Ascending aorta (tissue), 2 donors: Measurements from ENCODE around the gene GRIK3. TPM values are rescaled to one million over a fixed set of nuclear protein-coding genes. Genes with fewer than 3 reads are reported as not detected.
"Not testable (repeated sequence)": the region's sequence is repeated elsewhere in the genome, so short reads cannot be mapped to it uniquely, and the experiment has no call there.

Experiments
- DNase-seq, 2 donors: peaks; one replicate each; pipeline ENCODE4 v3.0.0-alpha.2; 2019; ENCODE audit warnings: low spot score in 2 of 2
- H3K27ac ChIP-seq, 2 donors: fragments of 200-600 bp; sonication (generic); one replicate each; pipeline ENCODE4 v1.5.1; 2016 to 2017; ENCODE audit warnings: mild to moderate bottlenecking in 1 of 2
- H3K27me3 ChIP-seq: fragments of 200-600 bp; sonication (generic); one replicate; pipeline ENCODE4 v1.5.1; 2017
- H3K36me3 ChIP-seq, 2 donors: fragments of 200-600 bp; sonication (generic); one replicate each; pipeline ENCODE4 v1.5.1; 2016
- H3K4me1 ChIP-seq, 2 donors: fragments of 200-600 bp; sonication (generic); one replicate each; pipeline ENCODE4 v1.5.1; 2016 to 2017; ENCODE audit warnings: mild to moderate bottlenecking in 1 of 2
- H3K4me3 ChIP-seq, 2 donors: fragments of 200-600 bp; sonication (generic); one replicate each; pipeline ENCODE4 v1.5.1; 2016 to 2017; ENCODE audit warnings: mild to moderate bottlenecking in 1 of 2
- H3K9me3 ChIP-seq, 2 donors: fragments of 200-600 bp; sonication (generic); one replicate each; pipeline ENCODE4 v1.5.1; 2016
- CTCF ChIP-seq, 3 experiments: fragments of 200-600 bp in 2 of 3; fragments of 450-650 bp in 1 of 3; sonication (generic) in 2 of 3; IDR thresholded peaks; one replicate each; pipeline ENCODE4 v1.5.1; 2016 to 2019; ENCODE audit warnings: antibody characterized with exemption in 3 of 3, mild to moderate bottlenecking in 1 of 3, moderate library complexity in 1 of 3
- intact Hi-C: fragments of 100-400 bp; cut with DNase I; formaldehyde crosslinking; loops from one replicate; pipeline ENCODE4 v1.15.1; 2023
- total RNA-seq: library from RNA; depleted of rRNA; stranded (reverse); fragments of >200 nt; gene quantifications from one replicate; pipeline ENCODE4 v1.1.0, GENCODE V29; 2016

The GRIK3 gene
- under 0.01 TPM for total RNA-seq

- TF ChIP-seq CTCF (IDR thresholded peaks at IDR 0.05), result no peak
These were observed at the start of gene GRIK3 for GRCh38 chr1:37034121-37035013. GRIK3 (minus strand) TSS chr1:37034515; CDS start chr1:37034108, 407 bp downstream.

GRCh38 chr1:37084013-37084412 lies 49.7 kb upstream of the GRIK3 start:
- Histone ChIP-seq H3K27me3 (no peaks in the 10 kb centered on the region), H3K27ac (no peak overlapping the region), H3K9me3 (no peaks in the 10 kb centered on the region), H3K36me3 (no peaks in the 10 kb centered on the region), H3K4me3 (no peak overlapping the region), H3K4me1 (no peaks in the 10 kb centered on the region)
- intact Hi-C loops, result no loop called here
- TF ChIP-seq CTCF (IDR thresholded peaks at IDR 0.05), result no peak
- DNase-seq, result no peak

More at GRCh38 chr1:37034121-37035013, at the start of gene GRIK3:
- no peak within 1 kb of the TSS for H3K27ac ChIP-seq
- intact Hi-C loops, result no loop called here
- no peak for DNase-seq
- H3K9me3 ChIP-seq, result no peaks in the 10 kb centered on the region
- no peaks in the 10 kb centered on the region for H3K36me3 ChIP-seq
- H3K27me3 ChIP-seq, result peaks cover 12% of the 10 kb centered on the region
- H3K4me3 ChIP-seq, result peak within 1 kb of the TSS in 1 of 2 donors; percentile 22
- H3K4me1 ChIP-seq, result no peaks in the 10 kb centered on the region

GRCh38 chr1:37083603-37084002 lies 49.3 kb upstream of the GRIK3 start:
- intact Hi-C loops, result no loop called here
- H3K27ac ChIP-seq, result no peak overlapping the region
- TF ChIP-seq CTCF (IDR thresholded peaks at IDR 0.05), result no peak
- no peaks in the 10 kb centered on the region for H3K27me3 ChIP-seq
- H3K4me3 ChIP-seq, result no peak overlapping the region
- DNase-seq, result no peak
- no peaks in the 10 kb centered on the region for H3K9me3 ChIP-seq
- H3K36me3 ChIP-seq, result no peaks in the 10 kb centered on the region
- H3K4me1 ChIP-seq, result no peaks in the 10 kb centered on the region

GRCh38 chr1:37080296-37080986 lies 46.1 kb upstream of the GRIK3 start:
- H3K9me3 ChIP-seq, H3K36me3 ChIP-seq, H3K27ac ChIP-seq, intact Hi-C loops, DNase-seq, H3K4me3 ChIP-seq, H3K4me1 ChIP-seq, H3K27me3 ChIP-seq: not testable (repeated sequence)

GRCh38 chr1:37078866-37079265 lies 44.6 kb upstream of the GRIK3 start:
- H3K9me3 ChIP-seq, result no peaks in the 10 kb centered on the region
- no peak for DNase-seq
- no peak overlapping the region for H3K27ac ChIP-seq
- H3K36me3 ChIP-seq, result no peaks in the 10 kb centered on the region
- H3K27me3 ChIP-seq, result no peaks in the 10 kb centered on the region
- H3K4me3 ChIP-seq, result no peak overlapping the region
- TF ChIP-seq CTCF (IDR thresholded peaks at IDR 0.05), result no peak
- intact Hi-C loops, result no loop called here
- no peaks in the 10 kb centered on the region for H3K4me1 ChIP-seq

- H3K9me3 ChIP-seq, result no peaks in the 10 kb centered on the region
- TF ChIP-seq CTCF (IDR thresholded peaks at IDR 0.05), result no peak
- H3K27ac ChIP-seq, result no peak overlapping the region
- DNase-seq, result no peak
- H3K4me3 ChIP-seq, result no peak overlapping the region
- no peaks in the 10 kb centered on the region for H3K4me1 ChIP-seq
- intact Hi-C loops, result no loop called here
- no peaks in the 10 kb centered on the region for H3K36me3 ChIP-seq
- no peaks in the 10 kb centered on the region for H3K27me3 ChIP-seq
These were observed 41.9 kb upstream of the GRIK3 start for GRCh38 chr1:37076168-37076567.
